IMR-90 (cell line): ENCODE results near the gene ZNF611.

ENCODE experiments used
- CEBPB ChIP-seq: IDR thresholded peaks from 2 replicates; pipeline ENCODE4 v1.6.1; 2012; ENCODE audit warnings: low read depth, low read length, improper control_type of control experiment
- CTCF ChIP-seq: conservative IDR thresholded peaks from 2 replicates; pipeline ENCODE4 v1.5.1; 2012; ENCODE audit warnings: mild to moderate bottlenecking, low read depth, low read length, improper control_type of control experiment

DNA sequence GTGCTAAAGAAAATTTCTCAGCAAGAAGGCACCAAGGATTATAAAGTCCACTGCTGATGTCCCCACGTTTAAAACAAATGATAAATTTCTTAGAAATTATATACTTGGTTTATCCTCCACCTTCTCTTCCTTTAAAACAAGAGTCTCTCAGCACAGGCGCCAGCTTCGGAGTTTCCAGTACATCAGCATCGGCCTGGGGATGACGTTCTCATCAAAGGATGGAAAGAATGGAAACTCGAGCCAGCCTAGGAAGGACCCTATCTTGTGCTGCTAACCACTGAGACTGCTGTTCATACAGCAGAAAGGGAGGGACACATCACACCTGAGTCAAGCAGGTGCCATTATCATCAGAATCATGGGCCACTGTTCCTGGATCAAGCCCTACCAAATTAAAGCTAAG lies 66.9 kb downstream of the ZNF611 start:
- TF ChIP-seq CTCF (no peak), CEBPB (no peak)
